ENCODE measurements around the gene MYOM3.

- TF ChIP-seq, protein P1, sequence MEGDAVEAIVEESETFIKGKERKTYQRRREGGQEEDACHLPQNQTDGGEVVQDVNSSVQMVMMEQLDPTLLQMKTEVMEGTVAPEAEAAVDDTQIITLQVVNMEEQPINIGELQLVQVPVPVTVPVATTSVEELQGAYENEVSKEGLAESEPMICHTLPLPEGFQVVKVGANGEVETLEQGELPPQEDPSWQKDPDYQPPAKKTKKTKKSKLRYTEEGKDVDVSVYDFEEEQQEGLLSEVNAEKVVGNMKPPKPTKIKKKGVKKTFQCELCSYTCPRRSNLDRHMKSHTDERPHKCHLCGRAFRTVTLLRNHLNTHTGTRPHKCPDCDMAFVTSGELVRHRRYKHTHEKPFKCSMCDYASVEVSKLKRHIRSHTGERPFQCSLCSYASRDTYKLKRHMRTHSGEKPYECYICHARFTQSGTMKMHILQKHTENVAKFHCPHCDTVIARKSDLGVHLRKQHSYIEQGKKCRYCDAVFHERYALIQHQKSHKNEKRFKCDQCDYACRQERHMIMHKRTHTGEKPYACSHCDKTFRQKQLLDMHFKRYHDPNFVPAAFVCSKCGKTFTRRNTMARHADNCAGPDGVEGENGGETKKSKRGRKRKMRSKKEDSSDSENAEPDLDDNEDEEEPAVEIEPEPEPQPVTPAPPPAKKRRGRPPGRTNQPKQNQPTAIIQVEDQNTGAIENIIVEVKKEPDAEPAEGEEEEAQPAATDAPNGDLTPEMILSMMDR (IDR thresholded peaks at IDR 0.05): no peak
- TF ChIP-seq POLR2A (IDR thresholded peaks at IDR 0.05): no peak
Measured at GRCh38 chr1:24123611-24124010, 11.7 kb upstream of the MYOM3 start.

All from heart left ventricle (tissue), 13 donors.